Gastrocnemius medialis (tissue), 4 donors: Measurements from ENCODE around the gene DSTYK. TPM values are rescaled to one million over a fixed set of nuclear protein-coding genes. Genes with fewer than 3 reads are reported as not detected.

Experiments
- ATAC-seq, 2 donors: fragments of 150-250 bp; one replicate each; pipeline ENCODE4 v1.9.1; 2016
- DNase-seq, 2 donors: peaks; one replicate each; pipeline ENCODE4 v3.0.0-alpha.2; 2019
- H3K27ac ChIP-seq, 4 donors: fragments of 200-600 bp; sonication (generic); 1 replicate in 1 of 4; 2 replicates in 3 of 4; pipeline ENCODE4 v1.5.1; 2016 to 2018; ENCODE audit warnings: mild to moderate bottlenecking in 2 of 4, moderate library complexity in 1 of 4
- H3K27me3 ChIP-seq, 3 donors: fragments of 200-600 bp; sonication (generic) in 2 of 3; 1 replicate in 1 of 3; 2 replicates in 2 of 3; pipeline versions ENCODE4 v1.5.1 to v1.6.0; 2016 to 2019; ENCODE audit warnings: mild to moderate bottlenecking in 1 of 3, moderate library complexity in 1 of 3
- H3K36me3 ChIP-seq, 2 donors: fragments of 200-600 bp; sonication (generic) in 1 of 2; one replicate each; pipeline ENCODE4 v1.5.1; 2017 to 2018
- H3K4me1 ChIP-seq, 2 donors: fragments of 200-600 bp; sonication (generic) in 1 of 2; one replicate each; pipeline ENCODE4 v1.5.1; 2016 to 2017; ENCODE audit warnings: mild to moderate bottlenecking in 2 of 2
- H3K4me3 ChIP-seq, 4 donors: fragments of 200-600 bp; sonication (generic) in 3 of 4; 1 replicate in 1 of 4; 2 replicates in 3 of 4; pipeline ENCODE4 v1.5.1; 2016 to 2019; ENCODE audit warnings: mild to moderate bottlenecking in 2 of 4
- H3K9me3 ChIP-seq, 3 donors: fragments of 200-600 bp; sonication (generic) in 2 of 3; 1 replicate in 1 of 3; 2 replicates in 2 of 3; pipeline ENCODE4 v1.5.1; 2016 to 2019
- POLR2A ChIP-seq, 2 donors: fragments of 450-650 bp; IDR thresholded peaks; one replicate each; pipeline ENCODE4 v1.6.1; 2017; ENCODE audit warnings: antibody characterized with exemption in 2 of 2, mild to moderate bottlenecking in 2 of 2, moderate library complexity in 2 of 2
- in situ Hi-C, 4 donors: fragments of 200-750 bp; cut with MboI; loops; one replicate each; pipeline versions ENCODE4 v1.15.0 to v1.8.0; 2017; ENCODE audit warnings: low sequenced_read_pairs in 4 of 4
- intact Hi-C: fragments of 100-400 bp; cut with DNase I; formaldehyde crosslinking; loops from one replicate; pipeline ENCODE4 v1.15.1; 2023; ENCODE audit warnings: low total_unique reads
- total RNA-seq, 4 donors: library from RNA; depleted of rRNA; stranded (reverse); fragments of >200 nt; gene quantifications; one replicate each; pipeline versions ENCODE4 v1.1.0 to v1.2.3, GENCODE V29; 2016
- TF ChIP-seq, protein P1 (sequence below), 5 experiments: fragments of 450-650 bp in 3 of 5; fragments of 200-600 bp in 2 of 5; sonication (generic) in 2 of 5; IDR thresholded peaks in 4 of 5; conservative IDR thresholded peaks in 1 of 5; 1 replicate in 4 of 5; 2 replicates in 1 of 5; pipeline ENCODE4 v1.5.1; 2016 to 2019; ENCODE audit warnings: antibody characterized with exemption in 5 of 5, mild to moderate bottlenecking in 3 of 5, moderate library complexity in 3 of 5

The DSTYK gene
- total RNA-seq, 4 donors from 2014 or later, result 12.2 to 15.8 (median 13.9) TPM

DNA sequence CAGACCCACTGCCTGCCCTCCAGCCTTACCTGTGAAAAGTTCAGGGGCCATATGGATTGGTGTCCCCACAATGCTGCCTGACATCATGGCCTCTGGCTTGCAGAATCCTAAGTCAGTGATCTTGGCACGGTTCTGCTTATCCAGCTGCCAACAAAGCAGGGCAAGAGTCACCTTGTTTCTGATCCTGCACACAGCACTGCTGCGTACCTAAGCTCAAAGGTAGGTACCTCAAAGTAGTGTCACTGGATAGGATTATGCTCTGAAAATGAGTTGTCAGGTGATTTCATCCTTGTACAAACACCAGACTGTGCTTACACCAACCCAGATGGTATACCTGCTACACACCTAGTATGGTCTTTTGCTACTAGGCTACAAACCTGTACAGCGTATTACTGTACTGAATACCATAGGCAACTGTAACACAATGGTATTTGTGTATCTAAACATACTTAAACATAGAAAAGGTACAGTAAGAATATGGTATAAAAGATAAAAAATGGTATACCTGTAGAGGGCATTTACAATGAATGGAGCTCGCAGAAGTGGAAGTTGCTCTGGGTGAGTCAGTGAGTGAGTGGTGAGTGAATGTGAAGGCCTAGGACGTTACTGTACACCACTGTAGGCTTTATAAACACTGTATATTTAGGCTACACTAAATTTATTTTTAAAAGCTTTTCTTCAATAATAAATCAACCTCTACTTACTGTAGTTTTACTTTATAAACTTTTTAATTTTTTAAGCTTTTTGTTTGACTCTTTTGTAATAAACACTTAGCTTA is 60.7 kb downstream of the DSTYK start:
- Histone ChIP-seq H3K27me3 (no peaks in the 10 kb centered on the region), H3K27ac (no peak overlapping the region), H3K36me3 (peaks cover 0 to 57% of the 10 kb centered on the region in 2 donors), H3K4me1 (no peaks in the 10 kb centered on the region), H3K4me3 (no peak overlapping the region), H3K9me3 (no peaks in the 10 kb centered on the region)
- DNase-seq, result no peak
- TF ChIP-seq, protein P1, sequence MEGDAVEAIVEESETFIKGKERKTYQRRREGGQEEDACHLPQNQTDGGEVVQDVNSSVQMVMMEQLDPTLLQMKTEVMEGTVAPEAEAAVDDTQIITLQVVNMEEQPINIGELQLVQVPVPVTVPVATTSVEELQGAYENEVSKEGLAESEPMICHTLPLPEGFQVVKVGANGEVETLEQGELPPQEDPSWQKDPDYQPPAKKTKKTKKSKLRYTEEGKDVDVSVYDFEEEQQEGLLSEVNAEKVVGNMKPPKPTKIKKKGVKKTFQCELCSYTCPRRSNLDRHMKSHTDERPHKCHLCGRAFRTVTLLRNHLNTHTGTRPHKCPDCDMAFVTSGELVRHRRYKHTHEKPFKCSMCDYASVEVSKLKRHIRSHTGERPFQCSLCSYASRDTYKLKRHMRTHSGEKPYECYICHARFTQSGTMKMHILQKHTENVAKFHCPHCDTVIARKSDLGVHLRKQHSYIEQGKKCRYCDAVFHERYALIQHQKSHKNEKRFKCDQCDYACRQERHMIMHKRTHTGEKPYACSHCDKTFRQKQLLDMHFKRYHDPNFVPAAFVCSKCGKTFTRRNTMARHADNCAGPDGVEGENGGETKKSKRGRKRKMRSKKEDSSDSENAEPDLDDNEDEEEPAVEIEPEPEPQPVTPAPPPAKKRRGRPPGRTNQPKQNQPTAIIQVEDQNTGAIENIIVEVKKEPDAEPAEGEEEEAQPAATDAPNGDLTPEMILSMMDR (IDR thresholded peaks at IDR 0.05 in 4 of 5, conservative IDR thresholded peaks at IDR 0.05 in 1 of 5), result no peak
- no peak for TF ChIP-seq POLR2A (IDR thresholded peaks at IDR 0.05)
- ATAC-seq, result no peak
- in situ Hi-C loops (no loop called here), intact Hi-C loops (no loop called here)

DNA sequence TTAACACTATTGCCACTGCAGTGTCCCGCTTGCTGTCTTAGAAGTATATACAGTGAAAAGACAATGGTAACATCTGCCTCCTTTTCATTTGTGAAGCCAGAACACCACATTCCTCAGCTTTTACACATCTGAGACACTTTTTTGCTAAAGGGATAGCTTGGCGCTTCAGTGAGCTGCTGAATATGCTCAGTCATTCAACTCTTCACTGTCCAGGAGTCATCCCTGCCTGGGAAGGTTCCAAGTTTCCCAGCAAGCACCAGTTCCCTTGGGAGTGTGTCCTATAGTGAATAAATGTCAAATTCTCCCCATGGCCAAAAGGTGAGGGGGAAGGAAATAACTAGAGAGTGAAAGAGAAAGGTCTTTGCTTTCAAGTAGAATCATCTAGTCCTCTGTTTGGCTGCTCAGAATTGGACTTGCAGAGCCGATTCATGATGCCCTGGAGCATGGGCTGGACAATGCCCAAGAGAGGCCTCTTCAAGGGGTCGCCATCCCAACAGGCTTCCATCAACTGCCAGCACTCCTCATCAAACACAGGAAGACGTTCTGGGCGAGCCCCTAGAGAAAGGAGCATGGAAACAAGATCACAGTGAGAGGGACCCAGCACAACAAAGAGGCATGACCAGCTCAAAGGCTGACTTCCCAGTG is 64.2 kb downstream of the DSTYK start:
- Histone ChIP-seq H3K27me3 (no peaks in the 10 kb centered on the region), H3K4me3 (no peak overlapping the region), H3K36me3 (peaks cover 0 to 28% of the 10 kb centered on the region in 2 donors), H3K4me1 (no peaks in the 10 kb centered on the region), H3K27ac (no peak overlapping the region), H3K9me3 (no peaks in the 10 kb centered on the region)
- TF ChIP-seq, protein P1 (IDR thresholded peaks at IDR 0.05 in 4 of 5, conservative IDR thresholded peaks at IDR 0.05 in 1 of 5), result no peak
- no peak for TF ChIP-seq POLR2A (IDR thresholded peaks at IDR 0.05)
- intact Hi-C loops (no loop called here), in situ Hi-C loops (loop anchor here in 2 of 4 donors (10.0 kb wide), 2 partner anchors 163 to 173 kb away; no protein-coding TSS in a partner anchor)
- DNase-seq, result no peak
- ATAC-seq, result peak in 1 of 2 donors; percentile 51

GRCh38 chr1:205144751-205145150 is 66.8 kb downstream of the DSTYK start:
- ATAC-seq, result no peak
- intact Hi-C loops (no loop called here), in situ Hi-C loops (loop anchor here in 3 of 4 donors (5.0 to 10.0 kb wide), 3 partner anchors 157 to 170 kb away; no protein-coding TSS in a partner anchor)
- Histone ChIP-seq H3K9me3 (no peaks in the 10 kb centered on the region), H3K27me3 (no peaks in the 10 kb centered on the region), H3K4me1 (peaks cover 7 to 8% of the 10 kb centered on the region in 2 donors), H3K4me3 (no peak overlapping the region), H3K36me3 (peaks cover 0 to 28% of the 10 kb centered on the region in 2 donors), H3K27ac (no peak overlapping the region)
- DNase-seq, result no peak
- TF ChIP-seq, protein P1 (IDR thresholded peaks at IDR 0.05 in 4 of 5, conservative IDR thresholded peaks at IDR 0.05 in 1 of 5), result no peak
- TF ChIP-seq POLR2A (IDR thresholded peaks at IDR 0.05), result no peak

DNA sequence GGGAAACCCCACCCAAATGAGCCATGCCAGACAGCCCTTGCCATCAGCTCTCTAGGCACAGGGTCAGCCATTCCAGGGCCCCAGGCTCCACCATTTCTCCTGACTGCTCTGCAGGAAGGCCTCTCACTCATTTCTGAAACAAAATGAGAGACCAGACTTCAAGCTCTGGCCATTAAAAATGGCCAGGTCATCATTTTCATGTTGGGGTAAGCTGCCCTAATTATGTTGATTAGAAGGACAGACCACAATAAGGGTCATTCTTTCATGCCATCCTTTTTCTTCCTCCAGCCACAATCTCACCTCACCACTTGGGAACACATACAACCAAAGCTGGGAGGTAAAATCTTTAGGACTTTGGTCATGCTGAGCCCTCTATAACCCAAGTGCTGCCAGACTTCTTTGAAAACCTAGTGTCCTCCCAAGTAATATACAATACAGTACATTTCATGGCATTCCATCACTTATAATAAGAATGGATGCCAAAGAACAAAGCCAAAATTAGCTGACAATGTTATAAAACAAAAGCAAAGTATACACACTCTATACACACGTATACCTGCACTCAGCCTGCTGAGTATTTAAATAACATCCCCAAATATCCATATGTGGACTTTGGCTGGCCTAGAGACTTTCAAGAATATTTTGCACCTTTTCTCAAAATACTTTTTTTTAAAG is 67.3 kb downstream of the DSTYK start:
- DNase-seq (no peak), ATAC-seq (no peak)
- in situ Hi-C loops (loop anchor here in 3 of 4 donors (5.0 to 10.0 kb wide), 3 partner anchors 157 to 169 kb away; no protein-coding TSS in a partner anchor), intact Hi-C loops (no loop called here)
- H3K4me1 ChIP-seq, result peaks cover 7 to 8% of the 10 kb centered on the region in 2 donors
- H3K9me3 ChIP-seq, result no peaks in the 10 kb centered on the region
- H3K27me3 ChIP-seq, result no peaks in the 10 kb centered on the region
- no peak overlapping the region for H3K4me3 ChIP-seq
- H3K36me3 ChIP-seq, result peaks cover 0 to 28% of the 10 kb centered on the region in 2 donors
- H3K27ac ChIP-seq, result no peak overlapping the region
- TF ChIP-seq, protein P1 (IDR thresholded peaks at IDR 0.05 in 4 of 5, conservative IDR thresholded peaks at IDR 0.05 in 1 of 5), result no peak
- TF ChIP-seq POLR2A (IDR thresholded peaks at IDR 0.05), result no peak
